Fibroblast of the conjunctiva (primary cell): ENCODE data around the gene IL5RA.

Source experiments
- DNase-seq: peaks from one replicate; pipeline ENCODE4 v3.0.0-alpha.2; 2010; ENCODE audit warnings: low read depth

IL5RA gene, protein sequence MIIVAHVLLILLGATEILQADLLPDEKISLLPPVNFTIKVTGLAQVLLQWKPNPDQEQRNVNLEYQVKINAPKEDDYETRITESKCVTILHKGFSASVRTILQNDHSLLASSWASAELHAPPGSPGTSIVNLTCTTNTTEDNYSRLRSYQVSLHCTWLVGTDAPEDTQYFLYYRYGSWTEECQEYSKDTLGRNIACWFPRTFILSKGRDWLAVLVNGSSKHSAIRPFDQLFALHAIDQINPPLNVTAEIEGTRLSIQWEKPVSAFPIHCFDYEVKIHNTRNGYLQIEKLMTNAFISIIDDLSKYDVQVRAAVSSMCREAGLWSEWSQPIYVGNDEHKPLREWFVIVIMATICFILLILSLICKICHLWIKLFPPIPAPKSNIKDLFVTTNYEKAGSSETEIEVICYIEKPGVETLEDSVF

DNA sequence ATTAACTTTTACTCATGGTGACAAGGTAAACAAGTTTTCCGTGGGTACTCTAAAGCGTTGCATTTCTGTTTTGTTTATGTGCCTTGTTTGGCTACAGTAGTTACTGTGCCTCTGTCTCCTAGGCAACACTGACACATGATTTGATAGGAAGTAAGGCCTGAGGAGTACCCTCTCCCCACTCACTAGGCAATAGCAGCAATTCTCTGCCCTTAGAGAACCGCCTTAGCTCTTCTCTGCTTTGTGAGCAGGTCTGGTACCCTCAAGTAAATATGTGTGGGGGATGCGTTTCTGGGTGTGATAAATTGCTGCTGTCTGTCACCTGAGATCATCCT is at the start of gene IL5RA:
Gene IL5RA (minus strand): TSS at position 76 of the 332 bp plus-strand sequence. CDS start 5,390 bp downstream, outside the sequence.
- no peak for DNase-seq

DNA sequence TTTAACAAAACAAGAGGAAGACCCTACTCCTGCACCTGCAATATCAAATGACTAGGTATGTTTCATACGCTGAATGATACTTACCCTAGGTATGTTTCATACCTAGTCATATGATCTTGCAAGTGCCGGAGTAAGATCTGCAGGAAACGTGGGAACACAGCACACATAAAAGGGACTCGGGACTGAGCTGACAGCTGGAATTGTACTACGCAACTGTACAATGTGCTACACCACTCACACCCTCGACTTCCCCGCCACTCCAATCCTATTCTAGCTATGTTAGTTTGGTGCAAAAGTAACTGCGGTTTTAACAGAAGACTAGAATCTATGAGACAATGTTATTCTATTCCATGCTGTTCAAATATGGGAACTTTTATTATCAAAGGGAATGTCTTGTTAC is 47.3 kb upstream of the IL5RA start:
- no peak for DNase-seq

DNA sequence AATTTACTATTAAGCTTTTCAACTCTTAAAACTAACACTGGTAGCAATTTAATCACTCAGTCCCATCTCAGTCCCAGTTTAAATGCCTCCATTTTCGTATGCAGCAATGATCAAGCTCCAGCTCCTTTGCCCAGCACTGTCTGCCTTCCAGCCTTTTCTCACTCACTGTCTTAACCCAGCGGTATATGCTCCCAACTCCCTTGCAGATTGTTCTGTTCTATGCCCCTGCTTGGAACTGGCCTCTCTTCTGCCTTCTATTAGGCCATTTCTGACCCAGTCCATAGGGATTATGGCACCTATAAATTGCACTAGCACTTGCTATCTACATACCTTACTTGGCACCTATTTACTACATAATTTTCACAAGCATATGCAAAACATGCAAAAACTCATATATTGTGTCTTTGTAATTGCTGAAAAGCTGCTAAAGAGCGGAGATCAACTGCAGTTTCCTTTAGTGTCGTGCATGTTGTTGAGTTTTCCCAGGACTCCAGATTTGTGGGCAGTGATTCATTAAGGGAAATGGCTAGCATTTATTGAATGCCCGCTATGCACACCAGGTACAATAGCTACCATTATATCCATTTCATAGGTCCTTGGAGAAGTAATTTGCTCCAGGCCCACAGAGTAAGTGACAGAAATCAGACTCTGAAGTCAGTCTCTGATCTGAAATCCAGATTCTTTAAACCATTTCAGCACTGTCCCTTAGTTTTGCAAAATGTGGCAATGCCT is 44.9 kb upstream of the IL5RA start:
- DNase-seq, result no peak

DNA sequence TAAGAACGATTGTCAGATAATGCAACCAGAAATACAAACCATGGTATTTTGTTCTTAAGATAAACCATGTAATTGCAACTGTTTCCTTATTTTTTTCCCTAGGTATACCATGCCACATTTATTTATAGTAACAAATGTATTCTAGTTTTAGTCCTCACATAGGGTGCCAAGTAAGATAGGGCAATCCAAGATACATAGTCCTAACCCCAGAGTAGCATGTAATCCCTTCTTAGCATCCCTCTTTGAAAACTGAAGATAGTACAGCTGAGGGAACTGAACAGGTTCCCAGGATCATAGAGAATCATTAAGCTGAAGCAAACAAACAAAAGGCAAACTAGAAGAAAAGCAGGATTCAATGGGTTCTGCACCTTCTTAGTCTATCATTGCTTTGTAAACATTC is 41.3 kb upstream of the IL5RA start:
- DNase-seq, result no peak

DNA sequence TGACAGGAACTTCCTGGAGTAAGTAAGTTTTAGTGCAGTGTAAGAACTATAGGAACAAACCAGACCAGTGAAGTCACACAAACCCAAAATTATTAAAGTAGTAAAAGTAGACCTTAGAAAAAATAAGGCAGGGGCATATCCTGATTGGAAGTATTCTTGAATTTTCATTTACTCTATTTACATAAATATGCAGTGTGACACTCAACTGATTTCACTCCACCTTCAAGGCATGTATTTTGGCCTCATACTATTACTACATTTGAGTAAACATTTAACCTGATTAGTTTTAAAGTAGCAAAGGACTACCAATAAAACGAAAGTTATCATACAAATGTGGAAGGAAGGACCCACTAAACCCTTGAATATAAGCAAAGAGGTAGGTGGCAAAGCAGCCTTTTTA is 39.4 kb upstream of the IL5RA start:
- DNase-seq, result no peak

DNA sequence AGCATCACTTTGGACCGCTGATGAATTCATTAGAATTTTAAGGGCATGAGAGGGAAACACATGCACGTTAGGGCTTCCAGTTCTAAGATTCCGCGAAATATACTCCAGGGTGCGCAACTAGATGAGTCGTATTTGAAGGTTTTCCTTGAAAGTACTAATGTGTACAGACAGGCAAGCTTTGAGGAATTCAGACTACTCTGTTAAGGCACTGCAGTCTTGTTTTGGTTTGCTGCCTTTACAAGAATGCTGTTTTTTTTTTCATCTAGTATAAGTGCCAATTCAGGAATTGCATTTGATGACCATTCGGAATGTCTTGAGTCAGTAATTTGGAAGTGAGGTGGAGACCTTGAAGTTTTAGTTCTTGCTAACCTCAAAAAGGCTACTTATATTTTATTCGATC is 35.7 kb upstream of the IL5RA start:
- no peak for DNase-seq

DNA sequence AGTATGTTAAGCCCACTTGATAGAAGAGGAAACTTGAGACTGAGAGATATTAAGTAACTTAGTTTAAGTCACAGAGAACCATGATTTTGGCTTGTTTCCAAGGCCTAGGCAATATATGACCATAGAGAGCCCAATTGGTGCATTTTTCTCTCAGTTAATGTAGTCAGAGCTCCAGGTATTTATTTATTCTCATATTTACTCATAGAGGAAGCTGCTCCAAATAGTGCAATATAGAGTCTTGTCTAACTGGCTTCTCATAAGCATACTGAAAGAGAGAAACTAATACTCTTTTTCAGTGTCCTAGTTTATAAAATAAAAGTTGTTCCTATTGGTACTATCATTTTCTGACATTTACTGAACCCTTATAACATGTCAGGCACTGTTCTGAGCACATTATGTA is 31.8 kb upstream of the IL5RA start:
- no peak for DNase-seq

DNA sequence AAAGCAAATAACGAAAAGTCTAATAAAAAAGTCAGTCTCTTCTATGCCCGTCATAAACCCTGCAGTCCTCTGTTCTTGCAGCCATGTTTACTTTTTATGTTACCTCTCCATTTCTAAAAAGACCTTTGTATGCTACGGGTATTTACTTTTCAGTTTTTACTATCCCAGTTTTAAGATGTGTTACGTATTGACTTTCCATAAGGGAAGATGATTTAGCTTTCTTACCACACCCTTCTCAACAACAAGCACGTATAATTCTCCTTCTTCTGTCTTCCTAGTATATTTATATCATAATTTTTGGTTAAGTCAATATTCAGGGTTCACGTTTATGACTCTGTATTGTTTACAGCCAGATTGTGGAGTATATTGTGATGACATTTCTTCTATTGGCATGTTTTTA is 27.4 kb upstream of the IL5RA start:
- no peak for DNase-seq

DNA sequence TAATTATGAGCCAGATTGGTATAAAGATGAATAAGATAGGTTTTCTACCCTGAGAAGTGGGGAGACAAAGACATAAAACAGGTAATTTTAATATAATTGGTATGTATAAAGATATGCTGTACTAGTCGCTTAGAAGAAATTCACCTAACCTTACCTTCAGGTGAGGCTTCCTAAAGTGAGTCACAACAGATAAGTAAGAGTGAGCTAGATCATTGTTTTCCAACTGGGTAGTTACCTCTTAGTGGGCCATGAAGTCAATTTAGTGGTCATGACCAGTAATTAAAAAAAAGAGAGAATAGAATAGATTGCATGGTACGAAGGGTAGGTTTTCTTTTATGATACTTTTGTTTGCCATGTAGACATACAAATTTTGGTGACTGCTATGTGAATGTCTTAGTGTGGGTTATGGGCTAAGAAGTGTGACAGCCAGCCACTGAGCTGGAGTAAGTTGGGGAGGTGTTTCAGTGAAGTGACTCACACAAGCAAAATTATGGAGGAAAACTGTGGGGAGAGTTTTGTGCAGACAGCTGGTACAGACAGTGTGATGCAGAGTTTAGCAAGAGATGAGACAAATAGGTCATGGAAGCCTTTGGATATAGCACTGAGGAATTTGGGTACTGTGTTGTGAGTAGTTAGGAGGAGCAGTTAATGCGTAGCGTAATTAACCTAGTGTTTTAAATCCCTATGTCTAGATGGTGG is 24.7 kb upstream of the IL5RA start:
- no peak for DNase-seq

DNA sequence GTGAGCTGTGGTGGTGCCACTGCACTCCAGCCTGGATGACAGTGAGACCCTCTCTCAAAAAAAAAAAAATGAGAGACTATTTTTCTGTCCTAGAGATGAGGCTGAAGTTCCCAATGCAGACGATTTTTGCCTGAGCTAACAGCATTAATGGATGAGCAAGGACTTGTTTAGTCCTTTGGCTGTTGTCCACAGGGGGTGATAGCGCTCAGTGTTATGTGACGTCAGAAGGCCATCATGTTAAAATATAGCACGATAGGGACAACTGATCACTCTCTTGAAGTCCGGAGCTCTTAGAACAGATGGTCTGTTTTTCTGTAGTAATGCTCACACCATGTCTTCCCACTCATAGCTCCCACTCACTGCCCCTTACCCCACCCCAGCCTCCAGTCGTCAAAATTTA is 23.3 kb upstream of the IL5RA start:
- no peak for DNase-seq

DNA sequence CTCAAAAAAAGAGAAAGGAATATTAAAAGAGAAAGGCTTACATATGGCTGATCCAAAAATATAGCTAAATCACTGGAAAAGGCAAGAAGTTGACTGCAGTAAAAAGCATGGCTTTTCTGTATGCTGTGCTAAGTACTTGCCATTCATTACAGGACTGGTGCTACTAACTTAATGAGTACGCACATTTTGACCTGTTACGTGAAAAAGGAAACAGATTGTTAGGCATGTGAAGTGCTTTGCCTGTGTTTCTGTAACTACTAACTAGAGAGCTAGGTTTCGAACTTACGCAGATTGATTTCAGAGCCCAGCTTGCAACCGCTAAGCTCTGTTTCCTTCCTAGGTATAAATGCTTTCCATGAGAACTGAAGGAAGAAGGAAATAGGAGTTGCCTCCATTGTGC is 19.4 kb upstream of the IL5RA start:
- DNase-seq, result no peak

DNA sequence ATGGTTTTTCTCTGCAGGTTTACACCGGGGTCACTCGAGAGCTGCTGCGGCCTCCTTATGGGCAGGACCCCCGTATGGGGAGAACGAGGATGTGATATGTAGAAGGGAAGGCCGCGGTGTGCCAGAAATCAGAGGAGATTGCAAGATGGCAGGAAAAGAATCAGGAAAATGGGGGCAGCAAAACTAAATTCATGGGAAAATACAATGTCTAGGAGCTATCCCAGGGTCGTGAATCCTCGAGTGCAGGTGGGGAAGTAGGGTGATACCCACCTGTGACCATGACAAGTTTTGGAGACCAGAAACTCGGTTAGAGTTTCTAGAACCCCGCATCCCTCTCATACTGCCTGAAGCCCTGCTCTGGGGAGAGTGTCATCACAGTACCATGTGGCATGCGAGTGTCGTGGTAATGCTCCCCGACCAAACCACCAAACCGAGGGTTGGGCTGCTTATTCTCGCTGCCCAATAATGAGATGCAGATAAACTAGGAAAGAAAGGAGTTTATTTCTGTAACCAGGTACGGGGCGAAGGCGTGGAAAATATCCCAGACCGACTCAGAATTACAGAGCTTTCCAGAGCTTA is 17.3 kb upstream of the IL5RA start:
- no peak for DNase-seq

DNA sequence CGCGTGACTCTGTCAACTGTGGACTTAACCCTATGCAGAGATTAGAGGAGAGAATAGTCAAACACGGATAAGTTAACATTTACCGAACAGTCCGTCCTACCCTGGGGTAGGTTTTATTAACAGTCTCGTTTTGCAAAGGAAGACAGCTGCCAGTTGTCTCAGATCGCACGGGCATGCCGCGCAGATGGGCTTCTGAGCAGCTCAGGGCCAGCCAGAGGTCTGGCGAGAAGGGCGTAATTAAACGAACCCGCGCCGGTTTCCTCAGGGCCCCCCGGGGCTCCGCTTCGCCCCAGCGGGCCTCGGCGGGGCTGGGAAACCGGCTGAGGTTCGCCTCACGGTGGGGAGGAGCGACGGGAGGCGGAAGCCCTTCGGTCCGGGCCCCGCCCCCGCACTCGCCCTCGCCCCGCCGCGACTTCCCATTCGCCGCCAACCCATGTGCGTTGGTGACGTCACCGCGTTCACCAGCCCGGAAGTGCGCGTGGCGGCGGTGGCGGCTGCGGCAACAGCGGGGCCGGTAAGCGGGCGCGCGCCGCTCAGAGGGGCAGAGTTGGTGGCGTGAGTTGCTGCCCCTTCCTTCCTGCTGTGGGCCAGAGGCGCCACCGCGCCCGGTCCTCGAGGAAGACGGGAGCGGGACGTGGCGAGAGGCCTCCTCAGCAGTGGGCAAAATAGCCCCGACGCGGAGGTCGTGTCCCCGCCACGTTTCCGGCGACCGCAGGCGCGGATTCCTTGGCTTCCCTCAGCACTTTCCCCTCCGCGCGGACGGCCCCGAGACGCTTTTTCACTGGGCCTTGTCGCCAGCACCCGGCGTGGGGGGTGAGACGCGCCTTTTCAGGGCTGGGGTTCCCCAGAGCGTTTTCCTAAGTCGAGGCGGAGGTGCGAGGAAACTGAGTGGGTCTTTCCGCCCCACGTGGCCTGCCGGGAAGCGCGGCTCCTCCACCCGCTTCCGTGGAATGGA is 16.6 kb upstream of the IL5RA start, which contains the start of gene TRNT1:
Gene TRNT1 (plus strand): TSS at position 464 of the 955 bp plus-strand sequence. CDS start 2,101 bp downstream, outside the sequence.
- DNase-seq, result peak; percentile 87

DNA sequence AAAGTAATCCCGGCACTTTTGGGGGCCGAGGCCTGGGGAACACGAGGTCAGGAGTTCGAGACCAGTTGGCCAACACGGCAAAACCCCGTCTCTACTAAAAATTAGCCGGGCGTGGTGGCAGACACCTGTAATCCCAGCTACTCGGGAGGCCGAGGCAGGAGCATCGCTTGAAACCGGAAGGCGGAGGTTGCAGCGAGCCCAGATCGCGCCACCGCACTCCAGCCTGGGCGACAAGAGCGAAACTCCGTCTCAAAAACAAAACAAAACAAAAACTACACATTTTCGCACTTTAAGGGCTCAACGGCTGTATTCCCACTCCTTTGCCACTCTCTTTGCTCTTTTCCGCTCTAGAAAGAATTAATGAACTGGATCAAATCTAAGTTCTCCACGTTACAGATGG is 15.8 kb upstream of the IL5RA start:
- DNase-seq, result no peak

DNA sequence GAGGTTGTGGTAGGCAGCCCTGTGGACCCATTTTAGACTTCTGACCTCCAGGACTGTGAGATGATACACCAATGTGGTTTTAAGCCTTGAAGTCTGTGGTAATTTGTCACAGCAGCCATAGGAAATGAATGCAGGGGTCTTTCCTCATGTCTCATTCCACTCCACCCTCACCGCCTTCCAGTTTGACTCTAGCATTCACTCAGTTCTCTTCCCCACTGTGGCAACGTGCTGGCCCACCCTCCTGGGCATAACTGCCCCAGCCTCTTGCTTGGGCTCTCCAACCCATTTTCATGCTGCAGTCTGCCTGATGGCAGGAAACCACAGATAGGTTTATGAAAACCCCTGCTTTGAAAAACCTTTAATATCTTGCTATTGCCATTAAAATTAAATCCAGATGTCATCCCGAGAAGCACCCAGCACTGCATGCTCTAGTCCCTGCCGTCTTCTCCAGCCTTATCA is 9.2 kb upstream of the IL5RA start:
- DNase-seq, result no peak

DNA sequence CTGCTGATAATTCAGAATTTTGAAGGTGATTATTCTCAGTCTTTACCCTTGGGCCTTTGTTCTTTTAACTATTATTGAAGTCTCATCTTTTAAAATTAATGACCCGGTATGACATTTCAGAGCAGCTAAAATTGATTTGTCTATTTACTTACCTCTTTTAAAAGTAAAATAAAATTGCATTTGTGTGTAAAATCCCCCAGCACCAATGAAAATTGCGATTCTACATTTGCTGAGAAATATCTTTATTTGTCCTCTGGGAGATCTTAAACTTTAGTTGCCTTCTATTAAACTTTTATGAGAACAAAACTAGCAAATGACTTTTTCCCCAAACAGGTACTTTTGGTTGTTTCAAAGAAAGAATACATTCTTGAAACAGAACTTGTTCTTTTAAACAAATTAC is 7.5 kb upstream of the IL5RA start:
- no peak for DNase-seq

DNA sequence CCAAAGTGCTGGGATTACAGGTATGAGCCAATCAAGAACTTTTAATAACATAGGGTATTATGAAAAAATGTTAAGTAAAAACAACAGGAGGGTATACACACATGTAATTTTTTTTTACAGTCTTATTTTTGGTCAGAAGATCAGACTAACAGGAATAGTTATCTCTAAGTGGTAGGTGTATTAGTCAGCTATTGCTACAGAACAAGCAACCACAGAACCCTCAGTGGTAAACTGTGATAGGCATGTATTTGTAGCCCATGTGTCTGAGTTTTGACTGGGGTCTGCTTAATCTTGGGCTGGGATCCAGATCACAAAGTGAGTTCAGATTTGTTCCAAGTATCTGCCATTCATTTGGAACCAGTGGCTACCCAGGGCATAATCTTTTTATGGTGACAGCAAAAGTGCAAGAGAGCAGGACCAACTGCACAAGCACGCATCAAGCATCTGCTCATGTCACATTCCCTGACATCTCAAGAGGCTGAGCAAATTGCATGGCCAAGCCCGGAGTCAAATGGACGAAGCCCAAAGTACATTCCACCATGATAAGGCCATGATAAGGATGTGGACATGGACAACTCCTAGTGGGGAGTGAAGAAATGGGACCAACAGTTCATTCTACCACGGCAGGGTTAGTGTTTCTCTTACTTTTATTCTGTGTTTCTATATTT is 3.0 kb upstream of the IL5RA start:
- no peak for DNase-seq

DNA sequence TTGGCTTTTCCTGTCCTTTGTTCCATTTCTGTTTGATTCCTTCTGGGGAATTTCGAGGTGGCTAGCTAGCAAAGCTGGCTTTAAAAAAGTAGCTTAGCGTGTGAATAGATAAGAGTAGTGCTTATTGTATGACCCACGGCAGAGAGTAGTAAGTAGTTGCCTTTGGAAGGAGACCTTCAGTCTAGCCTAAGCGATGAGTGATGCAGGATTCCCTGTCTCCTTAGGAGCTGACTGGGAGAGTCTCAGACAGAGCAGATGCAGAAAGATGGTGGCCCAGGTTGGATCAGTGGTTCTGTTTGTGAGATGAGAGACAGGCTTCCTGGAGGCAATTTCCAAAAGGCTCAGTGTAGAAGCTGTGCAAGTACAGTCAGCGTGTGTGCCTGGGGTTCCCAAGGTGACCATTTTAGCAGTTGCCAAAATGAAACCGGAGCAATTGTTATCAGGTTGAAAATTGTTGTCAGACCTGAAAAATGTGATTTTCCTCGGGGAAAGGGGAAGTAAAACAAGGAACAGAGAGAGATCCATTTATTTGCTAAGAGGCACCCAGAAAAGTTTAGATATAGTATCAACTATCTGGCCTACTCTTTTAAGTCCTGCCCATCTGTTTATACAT is 681 bp upstream of the IL5RA start:
- DNase-seq, result no peak

DNA sequence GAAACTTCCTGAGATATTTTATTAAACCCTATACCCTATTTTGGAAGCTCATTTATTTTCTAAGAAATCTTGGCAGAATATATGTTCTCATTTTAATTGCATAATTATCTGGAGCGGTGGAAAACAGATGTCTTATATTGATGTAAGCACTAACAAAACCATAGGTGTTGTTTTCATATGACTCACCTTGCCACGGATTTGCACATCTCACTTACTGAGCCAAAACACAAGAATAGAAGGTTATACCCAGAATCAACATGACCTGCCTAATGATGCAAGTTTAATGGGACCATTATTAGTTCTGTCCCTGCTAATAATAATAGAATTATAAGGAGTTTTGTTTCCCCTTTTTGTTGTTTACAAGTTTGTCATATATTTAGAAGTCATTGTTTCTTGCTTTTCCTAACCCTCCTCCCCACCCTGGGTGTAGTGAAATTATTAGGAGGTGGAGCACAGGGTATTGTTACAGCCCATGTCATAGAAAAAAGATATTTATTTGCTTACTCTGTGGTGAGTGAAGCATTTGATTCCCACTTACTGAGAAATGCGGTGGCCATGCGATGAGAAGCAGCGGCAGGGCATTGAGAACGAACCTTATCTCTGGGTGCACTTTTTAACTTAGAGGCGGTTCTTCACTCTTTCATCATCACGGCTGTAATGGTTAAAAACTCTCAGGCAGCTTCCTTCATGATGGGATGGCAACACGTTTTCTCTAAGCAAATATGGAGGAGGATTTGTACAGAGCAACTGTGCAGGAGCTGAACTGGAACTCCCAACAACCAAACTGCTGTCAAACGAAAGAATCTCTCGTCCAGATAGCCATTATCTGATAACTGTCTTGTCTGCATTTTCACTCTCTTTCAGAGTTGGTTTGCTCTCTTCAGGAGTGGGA is 521 bp downstream of the IL5RA start:
- no peak for DNase-seq
